Measurements from ENCODE around the gene TBC1D20.
"Not testable (repeated sequence)": the region's sequence is repeated elsewhere in the genome, so short reads cannot be mapped to it uniquely, and the experiment has no call there.

TBC1D20 gene

GRCh38 chr20:401682-402495 lies 60.4 kb downstream of the TBC1D20 start:
- peak; percentile 83 to 84 for DNase-seq (ENCODE audit: low read depth in 2 of 2)

GRCh38 chr20:400454-401275 lies 61.7 kb downstream of the TBC1D20 start:
- DNase-seq (ENCODE audit: low read depth in 2 of 2), result no peak

GRCh38 chr20:400128-400453 lies 62.2 kb downstream of the TBC1D20 start:
- DNase-seq (ENCODE audit: low read depth in 2 of 2), result no peak

GRCh38 chr20:399182-399707 lies 63.1 kb downstream of the TBC1D20 start:
- DNase-seq (ENCODE audit: low read depth in 2 of 2), result no peak

GRCh38 chr20:397432-398237 lies 64.7 kb downstream of the TBC1D20 start:
- no peak for DNase-seq (ENCODE audit: low read depth in 2 of 2)

GRCh38 chr20:396619-397431 lies 65.5 kb downstream of the TBC1D20 start:
- no peak for DNase-seq (ENCODE audit: low read depth in 2 of 2)

- no peak for DNase-seq (ENCODE audit: low read depth in 2 of 2)
These were observed 66.1 kb downstream of the TBC1D20 start for GRCh38 chr20:396252-396618.

GRCh38 chr20:393296-393695 lies 69.0 kb downstream of the TBC1D20 start:
- DNase-seq (ENCODE audit: low read depth in 2 of 2), result not testable (repeated sequence)

GRCh38 chr20:391041-391711 lies 71.2 kb downstream of the TBC1D20 start:
- DNase-seq (ENCODE audit: low read depth in 2 of 2), result no peak

GRCh38 chr20:389220-389619 lies 73.1 kb downstream of the TBC1D20 start:
- DNase-seq (ENCODE audit: low read depth in 2 of 2), result no peak

GRCh38 chr20:388034-388994 lies 74.0 kb downstream of the TBC1D20 start:
- DNase-seq (ENCODE audit: low read depth in 2 of 2), result no peak

- no peak for DNase-seq (ENCODE audit: low read depth in 2 of 2)
These were observed 74.8 kb downstream of the TBC1D20 start for GRCh38 chr20:387520-387919.

- DNase-seq (ENCODE audit: low read depth in 2 of 2), result not testable (repeated sequence)
These were observed 75.7 kb downstream of the TBC1D20 start for GRCh38 chr20:386634-387033.
